H9 (cell line): ENCODE results near the gene TTC21B. TPM values are rescaled to one million over a fixed set of nuclear protein-coding genes. Genes with fewer than 3 reads are reported as not detected.

Experiments used
- DNase-seq: peaks from one replicate; pipeline ENCODE4 v3.0.0-alpha.2; 2017
- H2AFZ ChIP-seq: one replicate; pipeline ENCODE4 v1.6.1; 2013; ENCODE audit warnings: mild to moderate bottlenecking, low read length, control low read depth, moderate library complexity
- H2AK5ac ChIP-seq: 2 replicates; pipeline ENCODE4 v1.6.1; 2013; ENCODE audit warnings: low read length, control low read depth, mixed read lengths; ENCODE audit not compliant: insufficient read length
- H2BK120ac ChIP-seq: one replicate; pipeline ENCODE4 v1.6.1; 2013; ENCODE audit warnings: low read depth, mild to moderate bottlenecking, low read length, control low read depth, inconsistent platforms; ENCODE audit not compliant: poor library complexity, severe bottlenecking
- H2BK12ac ChIP-seq: 2 replicates; pipeline ENCODE4 v1.6.1; 2013; ENCODE audit warnings: low read length, control low read depth, mixed read lengths, low read depth; ENCODE audit not compliant: insufficient read length
- H2BK15ac ChIP-seq: 2 replicates; pipeline ENCODE4 v1.6.1; 2013; ENCODE audit warnings: low read depth, low read length, control low read depth
- H2BK20ac ChIP-seq: one replicate; pipeline ENCODE4 v1.6.1; 2013; ENCODE audit warnings: low read depth, mild to moderate bottlenecking, low read length, control low read depth, inconsistent platforms; ENCODE audit not compliant: poor library complexity, severe bottlenecking
- H2BK5ac ChIP-seq: 2 replicates; pipeline ENCODE4 v1.6.1; 2013; ENCODE audit warnings: low read length, control low read depth, mixed read lengths; ENCODE audit not compliant: insufficient read length
- H3K14ac ChIP-seq: 2 replicates; pipeline ENCODE4 v1.6.1; 2013; ENCODE audit warnings: low read length, control low read depth; ENCODE audit not compliant: insufficient read depth
- H3K18ac ChIP-seq: 2 replicates; pipeline ENCODE4 v1.6.1; 2013; ENCODE audit warnings: low read depth, mild to moderate bottlenecking, mixed read lengths, low read length, control low read depth; ENCODE audit not compliant: insufficient read length
- H3K23ac ChIP-seq: 2 replicates; pipeline ENCODE4 v1.6.1; 2013; ENCODE audit warnings: low read length, control low read depth, mixed read lengths, low read depth; ENCODE audit not compliant: insufficient read length
- H3K23me2 ChIP-seq: 2 replicates; pipeline ENCODE4 v1.6.1; 2013; ENCODE audit warnings: low read depth, mild to moderate bottlenecking, mixed read lengths, low read length, control low read depth; ENCODE audit not compliant: insufficient read length, poor library complexity, severe bottlenecking
- H3K27ac ChIP-seq: 2 replicates; pipeline ENCODE4 v1.5.1; 2013; ENCODE audit warnings: low read length, control low read depth, mixed read lengths, low read depth; ENCODE audit not compliant: insufficient read length
- H3K27me3 ChIP-seq: 2 replicates; pipeline ENCODE4 v1.6.1; 2013; ENCODE audit warnings: low read length, control low read depth, inconsistent platforms; ENCODE audit not compliant: insufficient read depth
- H3K4ac ChIP-seq: 2 replicates; pipeline ENCODE4 v1.6.1; 2013; ENCODE audit warnings: low read depth, mild to moderate bottlenecking, control low read depth, inconsistent platforms, low read length, moderate library complexity
- H3K4me1 ChIP-seq: 2 replicates; pipeline ENCODE4 v1.6.1; 2013; ENCODE audit warnings: low read length, control low read depth, inconsistent platforms; ENCODE audit not compliant: insufficient read depth
- H3K4me2 ChIP-seq: 2 replicates; pipeline ENCODE4 v1.6.1; 2013; ENCODE audit warnings: low read length, control low read depth, mixed read lengths; ENCODE audit not compliant: insufficient read length, insufficient read depth
- H3K56ac ChIP-seq: 2 replicates; pipeline ENCODE4 v1.6.1; 2013; ENCODE audit warnings: low read depth, mild to moderate bottlenecking, mixed read lengths, low read length, control low read depth; ENCODE audit not compliant: insufficient read length
- H3K79me1 ChIP-seq: 2 replicates; pipeline ENCODE4 v1.6.1; 2013; ENCODE audit warnings: low read depth, mild to moderate bottlenecking, moderate library complexity, low read length, control low read depth, inconsistent platforms; ENCODE audit not compliant: insufficient read depth, poor library complexity, severe bottlenecking
- H3K79me2 ChIP-seq: 2 replicates; pipeline ENCODE4 v1.6.1; 2013; ENCODE audit warnings: low read length, control low read depth, inconsistent platforms; ENCODE audit not compliant: insufficient read depth
- H3K9ac ChIP-seq: 2 replicates; pipeline ENCODE4 v1.6.1; 2013; ENCODE audit warnings: low read length, control low read depth, mixed read lengths; ENCODE audit not compliant: insufficient read length; ENCODE audit errors: extremely low read depth
- H3K9me3 ChIP-seq: one replicate; pipeline ENCODE4 v1.6.1; 2013; ENCODE audit warnings: low read depth, low read length, inconsistent platforms; ENCODE audit not compliant: control insufficient read depth
- H3T11ph ChIP-seq: one replicate; pipeline ENCODE4 v1.6.1; 2013; ENCODE audit warnings: mild to moderate bottlenecking, low read length, control low read depth, inconsistent platforms
- H4K20me1 ChIP-seq: one replicate; pipeline ENCODE4 v1.6.1; 2013; ENCODE audit not compliant: control insufficient read depth, insufficient read length, insufficient read depth
- H4K5ac ChIP-seq: 2 replicates; pipeline ENCODE4 v1.6.1; 2013; ENCODE audit warnings: low read depth, mild to moderate bottlenecking, mixed read lengths, low read length, control low read depth; ENCODE audit not compliant: insufficient read length
- H4K8ac ChIP-seq: replicated peaks from 2 replicates; pipeline ENCODE4 v1.6.1; 2013; ENCODE audit warnings: low read length, control low read depth, mixed read lengths, low read depth; ENCODE audit not compliant: insufficient read length
- H4K91ac ChIP-seq: 2 replicates; pipeline ENCODE4 v1.6.1; 2013; ENCODE audit warnings: low read depth, mild to moderate bottlenecking, moderate library complexity, mixed read lengths, low read length, control low read depth; ENCODE audit not compliant: insufficient read length
- H3K27ac Mint-ChIP-seq, 3 experiments: 2 replicates in 2 of 3; 3 replicates in 1 of 3; pipeline ENCODE4 v1.8.0; 2020 to 2021; ENCODE audit warnings: mixed read lengths in 3 of 3, mild to moderate bottlenecking in 1 of 3, moderate library complexity in 1 of 3
- H3K27me3 Mint-ChIP-seq: 2 replicates; pipeline ENCODE4 v1.8.0; 2021; ENCODE audit warnings: low read depth, mild to moderate bottlenecking, moderate library complexity, mixed read lengths
- H3K36me3 Mint-ChIP-seq, 3 experiments: 2 replicates in 2 of 3; 3 replicates in 1 of 3; pipeline ENCODE4 v1.8.0; 2020 to 2021; ENCODE audit warnings: low read depth in 3 of 3, mixed read lengths in 3 of 3; ENCODE audit not compliant: insufficient read depth in 1 of 3
- H3K4me1 Mint-ChIP-seq, 2 experiments: 2 replicates each; pipeline ENCODE4 v1.8.0; 2020; ENCODE audit warnings: mixed read lengths in 2 of 2
- H3K4me3 Mint-ChIP-seq, 2 experiments: 2 replicates in 1 of 2; 3 replicates in 1 of 2; pipeline ENCODE4 v1.8.0; 2020 to 2021; ENCODE audit warnings: mild to moderate bottlenecking in 2 of 2, mixed read lengths in 2 of 2, moderate library complexity in 1 of 2
- H3K9me3 Mint-ChIP-seq, 2 experiments: 2 replicates in 1 of 2; 3 replicates in 1 of 2; pipeline ENCODE4 v1.8.0; 2020; ENCODE audit warnings: mild to moderate bottlenecking in 2 of 2, mixed read lengths in 2 of 2, moderate library complexity in 1 of 2
- WGBS: extraction: QIAGEN DNeasy Blood & Tissue Kit; methylation state at CpG from one replicate; pipeline ENCODE4 v1.1.7; 2013; ENCODE audit warnings: missing lambda C conversion rate, low lambda C conversion rate, mixed read lengths; ENCODE audit not compliant: insufficient read length; ENCODE audit errors: extremely low coverage; 5-methylcytosine and 5-hydroxymethylcytosine counted together
- total RNA-seq: library from RNA; stranded (reverse); gene quantifications from 2 replicates; pipeline ENCODE4 v1.2.1, GENCODE V29; 2021
- TF ChIP-seq, protein P1 (sequence below): fragments of 200-600 bp; sonication (generic); conservative IDR thresholded peaks from 3 replicates; pipeline ENCODE4 v1.8.0; 2021; ENCODE audit warnings: antibody characterized with exemption, mild to moderate bottlenecking

TTC21B gene
- total RNA-seq, 1 experiment from 2014 or later, result 16.6 TPM

DNA sequence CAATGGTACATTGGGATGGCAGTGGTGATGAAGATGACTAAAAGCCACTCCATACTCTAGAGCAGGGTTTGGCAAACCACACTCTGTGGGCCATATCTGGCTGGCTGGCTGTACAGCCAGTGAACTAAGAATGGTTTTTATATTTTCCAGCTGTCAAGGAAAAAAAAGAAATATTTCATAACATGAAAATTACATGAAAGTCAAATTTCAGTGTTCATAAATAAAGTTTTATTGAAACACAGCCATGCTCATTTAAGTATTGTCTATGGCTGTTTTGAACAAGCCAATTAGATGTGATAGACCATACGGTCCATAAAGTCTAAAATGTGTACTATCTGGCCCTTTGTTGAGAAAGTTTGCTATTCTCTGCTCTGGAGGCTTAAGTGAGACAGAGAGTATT is 1.5 kb downstream of the TTC21B start:
- H3K56ac ChIP-seq, result no peak overlapping the region
- H2BK15ac ChIP-seq, result no peak overlapping the region
- no peak overlapping the region for H2BK120ac ChIP-seq
- no peak overlapping the region for H3K27ac ChIP-seq
- H3K4me1 ChIP-seq, result no peaks in the 10 kb centered on the region; the same call in 1 of the 2 replicates
- H2BK12ac ChIP-seq, result no peak overlapping the region
- WGBS, result no CpG with 5 or more reads among the region's 1 CpG
- H3K4ac ChIP-seq, result no peak overlapping the region
- no peak overlapping the region for H3K14ac ChIP-seq
- no peak overlapping the region for H2AFZ ChIP-seq
- H2AK5ac ChIP-seq, result no peak overlapping the region
- H4K20me1 ChIP-seq, result no peaks in the 10 kb centered on the region
- H3K79me1 ChIP-seq, result no peaks in the 10 kb centered on the region
- no peak overlapping the region for H2BK5ac ChIP-seq
- no peaks in the 10 kb centered on the region for H3K27me3 ChIP-seq
- H3K23me2 ChIP-seq, result peaks cover 3% of the 10 kb centered on the region
- H3K4me2 ChIP-seq, result peak overlapping the region; percentile 86
- no peak overlapping the region for H3T11ph ChIP-seq
- Mint-ChIP-seq H3K36me3 (peaks cover 8 to 15% (median 10%) of the 10 kb centered on the region in 3 experiments; a peak in 6 of 7 replicates), H3K9me3 (no peaks in the 10 kb centered on the region; a peak in 1 of 5 replicates), H3K4me3 (no peak overlapping the region), H3K4me1 (peaks cover 17 to 18% of the 10 kb centered on the region in 2 experiments), H3K27me3 (no peaks in the 10 kb centered on the region; the same call in none of the 2 replicates), H3K27ac (no peak overlapping the region)
- H3K9me3 ChIP-seq, result no peaks in the 10 kb centered on the region
- peaks cover 13% of the 10 kb centered on the region; the same call in 1 of the 2 replicates for H3K79me2 ChIP-seq
- no peak for DNase-seq
- no peak overlapping the region for H4K91ac ChIP-seq
- H4K5ac ChIP-seq, result no peak overlapping the region
- TF ChIP-seq, protein P1, sequence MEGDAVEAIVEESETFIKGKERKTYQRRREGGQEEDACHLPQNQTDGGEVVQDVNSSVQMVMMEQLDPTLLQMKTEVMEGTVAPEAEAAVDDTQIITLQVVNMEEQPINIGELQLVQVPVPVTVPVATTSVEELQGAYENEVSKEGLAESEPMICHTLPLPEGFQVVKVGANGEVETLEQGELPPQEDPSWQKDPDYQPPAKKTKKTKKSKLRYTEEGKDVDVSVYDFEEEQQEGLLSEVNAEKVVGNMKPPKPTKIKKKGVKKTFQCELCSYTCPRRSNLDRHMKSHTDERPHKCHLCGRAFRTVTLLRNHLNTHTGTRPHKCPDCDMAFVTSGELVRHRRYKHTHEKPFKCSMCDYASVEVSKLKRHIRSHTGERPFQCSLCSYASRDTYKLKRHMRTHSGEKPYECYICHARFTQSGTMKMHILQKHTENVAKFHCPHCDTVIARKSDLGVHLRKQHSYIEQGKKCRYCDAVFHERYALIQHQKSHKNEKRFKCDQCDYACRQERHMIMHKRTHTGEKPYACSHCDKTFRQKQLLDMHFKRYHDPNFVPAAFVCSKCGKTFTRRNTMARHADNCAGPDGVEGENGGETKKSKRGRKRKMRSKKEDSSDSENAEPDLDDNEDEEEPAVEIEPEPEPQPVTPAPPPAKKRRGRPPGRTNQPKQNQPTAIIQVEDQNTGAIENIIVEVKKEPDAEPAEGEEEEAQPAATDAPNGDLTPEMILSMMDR, result no peak
- no peak overlapping the region for H2BK20ac ChIP-seq
- peak overlapping the region; percentile 7 for H3K23ac ChIP-seq
- no peak overlapping the region for H3K9ac ChIP-seq
- H3K18ac ChIP-seq, result no peak overlapping the region
- H4K8ac ChIP-seq, result no peak overlapping the region
